Uterus (tissue), 2 donors: ENCODE measurements around the gene OTUB1.

Source experiments
- POLR2A ChIP-seq, 2 donors: fragments of 450-650 bp; IDR thresholded peaks; one replicate each; pipeline ENCODE4 v1.6.1; 2016; ENCODE audit warnings: antibody characterized with exemption in 2 of 2, mild to moderate bottlenecking in 1 of 2, moderate library complexity in 1 of 2
- TF ChIP-seq, protein P1 (sequence below), 4 experiments: fragments of 200-600 bp in 2 of 4; fragments of 450-650 bp in 2 of 4; sonication (generic) in 2 of 4; IDR thresholded peaks; one replicate each; pipeline ENCODE4 v1.5.1; 2016 to 2019; ENCODE audit warnings: antibody characterized with exemption in 4 of 4, mild to moderate bottlenecking in 2 of 4, moderate library complexity in 1 of 4

DNA sequence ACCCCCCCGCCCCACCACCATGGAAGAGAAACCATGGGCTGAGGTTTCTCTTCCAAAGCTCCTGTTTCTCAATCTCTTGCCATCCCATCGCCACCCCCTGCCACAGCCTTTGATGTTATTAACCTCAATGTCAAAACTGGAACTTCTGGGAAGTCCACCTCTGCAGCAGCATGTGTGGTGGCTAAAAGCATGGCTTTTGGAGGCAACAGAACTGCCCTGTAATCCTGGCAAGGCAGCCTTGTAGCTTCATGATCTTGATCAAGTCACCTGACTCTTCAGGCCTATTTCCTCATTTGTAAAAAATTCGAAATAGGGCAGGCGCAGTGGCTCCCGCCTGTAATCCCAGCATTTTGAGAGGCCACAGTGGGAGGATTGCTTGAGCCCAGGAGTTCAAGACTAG, 15.3 kb upstream of the OTUB1 start:
- TF ChIP-seq, protein P1, sequence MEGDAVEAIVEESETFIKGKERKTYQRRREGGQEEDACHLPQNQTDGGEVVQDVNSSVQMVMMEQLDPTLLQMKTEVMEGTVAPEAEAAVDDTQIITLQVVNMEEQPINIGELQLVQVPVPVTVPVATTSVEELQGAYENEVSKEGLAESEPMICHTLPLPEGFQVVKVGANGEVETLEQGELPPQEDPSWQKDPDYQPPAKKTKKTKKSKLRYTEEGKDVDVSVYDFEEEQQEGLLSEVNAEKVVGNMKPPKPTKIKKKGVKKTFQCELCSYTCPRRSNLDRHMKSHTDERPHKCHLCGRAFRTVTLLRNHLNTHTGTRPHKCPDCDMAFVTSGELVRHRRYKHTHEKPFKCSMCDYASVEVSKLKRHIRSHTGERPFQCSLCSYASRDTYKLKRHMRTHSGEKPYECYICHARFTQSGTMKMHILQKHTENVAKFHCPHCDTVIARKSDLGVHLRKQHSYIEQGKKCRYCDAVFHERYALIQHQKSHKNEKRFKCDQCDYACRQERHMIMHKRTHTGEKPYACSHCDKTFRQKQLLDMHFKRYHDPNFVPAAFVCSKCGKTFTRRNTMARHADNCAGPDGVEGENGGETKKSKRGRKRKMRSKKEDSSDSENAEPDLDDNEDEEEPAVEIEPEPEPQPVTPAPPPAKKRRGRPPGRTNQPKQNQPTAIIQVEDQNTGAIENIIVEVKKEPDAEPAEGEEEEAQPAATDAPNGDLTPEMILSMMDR (IDR thresholded peaks at IDR 0.05) = no peak
- no peak for TF ChIP-seq POLR2A (IDR thresholded peaks at IDR 0.05)
